Cardiac septum (tissue), 1 donor: ENCODE results near the gene ASAP2. TPM values are rescaled to one million over a fixed set of nuclear protein-coding genes. Genes with fewer than 3 reads are reported as not detected.

ENCODE experiments used
- DNase-seq: peaks from one replicate; pipeline ENCODE4 v3.0.0-alpha.2; 2020; ENCODE audit warnings: low spot score
- intact Hi-C: fragments of 100-400 bp; cut with DNase I; formaldehyde crosslinking; loops from one replicate; pipeline ENCODE4 v1.14.0; 2022
- total RNA-seq: library from RNA; stranded (reverse); fragmentation: NEBNext Ultra II Directional; extraction: Animal tissue kit (Norgen Biotek cat#: 25700); gene quantifications from one replicate; pipeline ENCODE4 v1.2.1, GENCODE V29; 2021
- donor health status: DM: no; HTN: no; CAD: no.

ASAP2 gene
- total RNA-seq, 1 donor from 2014 or later, result 11.8 TPM

DNA sequence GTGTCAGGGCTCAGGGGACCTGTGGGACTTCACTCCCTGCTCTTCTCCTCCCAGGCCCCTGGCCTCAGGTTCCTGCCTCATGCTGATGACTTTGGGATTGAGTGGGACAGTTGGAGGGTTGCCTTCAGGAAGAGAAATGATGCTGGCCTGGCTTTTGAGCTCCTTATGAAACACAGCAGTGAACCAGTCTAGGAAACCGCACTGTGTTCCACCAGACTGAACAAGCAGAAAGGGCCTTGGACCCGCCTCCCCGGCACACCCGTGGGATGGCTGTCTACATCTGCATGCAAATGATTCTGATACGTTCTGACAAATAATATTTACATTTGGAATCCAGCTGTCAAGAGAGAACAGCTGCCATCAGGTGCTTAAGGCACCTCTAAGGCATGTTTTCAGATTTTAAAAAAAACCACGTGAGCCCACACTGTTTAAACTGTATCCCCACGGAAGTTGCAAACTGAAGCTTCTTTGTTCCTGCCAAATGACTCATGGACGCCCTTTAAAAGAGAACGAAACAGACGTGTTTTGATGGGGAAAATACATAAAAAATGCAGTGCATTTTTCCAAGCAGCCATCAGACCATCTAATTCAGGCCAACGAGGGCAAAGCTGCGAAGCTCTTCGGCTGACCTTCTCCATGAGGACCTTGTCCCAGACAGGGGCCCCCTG is 27.6 kb upstream of the ASAP2 start:
- DNase-seq, result no peak

DNA sequence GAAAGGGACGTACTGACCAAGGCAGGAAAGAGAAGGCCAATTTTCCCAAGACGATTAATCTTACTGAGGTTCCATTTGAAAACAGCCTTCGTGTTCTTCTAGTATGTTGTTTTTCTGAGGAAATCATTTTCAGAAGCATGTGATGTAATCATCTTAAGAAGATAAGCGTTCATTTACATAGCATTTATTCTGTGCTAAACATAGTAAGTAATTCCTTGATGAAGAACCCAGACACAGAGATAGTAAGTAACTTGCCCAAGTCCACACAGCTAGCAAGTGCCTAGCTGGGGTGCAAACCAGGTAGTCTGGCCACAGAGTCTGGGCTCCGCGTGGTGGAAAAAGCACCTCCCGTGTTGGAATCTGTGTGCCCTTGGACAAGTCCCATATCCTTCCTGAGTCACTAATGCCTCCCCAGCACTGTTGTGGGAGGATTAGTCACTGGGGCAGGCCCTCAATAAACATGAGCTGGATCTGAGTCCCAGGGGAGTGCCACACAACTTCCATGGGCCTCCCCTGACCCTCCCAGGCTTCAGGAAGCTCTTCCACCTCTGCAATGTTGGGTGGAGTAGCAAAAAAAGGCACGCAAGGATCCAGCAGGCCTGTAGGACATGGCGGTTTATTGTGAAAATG is 26.9 kb upstream of the ASAP2 start:
- intact Hi-C loops, result no loop called here
- DNase-seq, result no peak

More for the DNA sequence above, 27.6 kb upstream of the ASAP2 start:
- intact Hi-C loops, result no loop called here

DNA sequence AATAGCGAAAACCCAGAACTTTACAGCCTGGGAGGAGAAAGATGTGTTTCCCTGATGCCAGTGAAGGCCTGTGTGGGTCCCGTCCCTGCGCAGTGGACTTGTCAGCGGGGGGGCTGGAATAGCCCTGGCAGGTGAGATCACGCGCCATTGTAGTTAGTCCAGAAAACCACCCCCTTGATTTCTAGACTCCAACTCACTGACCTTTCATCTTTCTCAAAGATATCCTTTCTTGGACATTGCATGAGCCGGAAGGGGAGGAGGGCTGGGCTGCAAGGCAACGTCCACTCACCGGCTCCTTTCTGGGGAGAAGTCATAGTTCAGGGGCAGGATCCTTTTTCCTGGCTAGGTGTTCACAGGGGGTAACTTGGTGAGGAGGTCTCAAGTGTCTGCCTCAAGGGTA is 22.3 kb upstream of the ASAP2 start:
- intact Hi-C loops, result no loop called here

DNA sequence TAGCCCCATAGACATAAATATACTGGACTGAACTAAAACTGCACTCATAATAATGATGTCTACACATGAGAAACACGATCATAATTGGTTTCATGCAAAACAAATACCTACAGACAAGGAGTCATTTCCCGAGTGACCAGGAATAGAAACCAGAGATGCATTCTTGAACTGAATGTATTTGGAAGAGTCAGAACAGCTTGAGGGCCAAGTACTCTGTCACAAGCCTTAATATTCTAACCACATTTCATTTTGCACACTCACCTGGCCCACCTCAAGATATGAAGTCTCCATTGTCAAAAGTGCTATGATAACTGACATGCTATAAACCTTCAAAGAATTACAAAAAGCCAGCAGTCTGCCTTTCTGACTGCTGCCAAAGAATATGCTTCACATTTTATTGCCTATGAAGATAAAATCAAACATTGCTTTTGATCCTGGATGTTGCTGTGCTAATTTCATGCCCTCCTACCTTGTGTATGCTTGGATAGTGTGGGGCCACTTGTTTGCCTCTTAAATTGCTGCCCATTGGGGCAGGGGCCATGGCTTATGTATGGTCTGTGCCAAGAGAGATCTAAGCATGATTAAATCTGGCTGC is 18.9 kb upstream of the ASAP2 start:
- DNase-seq, result no peak
- intact Hi-C loops, result no loop called here

More for the DNA sequence above, 22.3 kb upstream of the ASAP2 start:
- no peak for DNase-seq

DNA sequence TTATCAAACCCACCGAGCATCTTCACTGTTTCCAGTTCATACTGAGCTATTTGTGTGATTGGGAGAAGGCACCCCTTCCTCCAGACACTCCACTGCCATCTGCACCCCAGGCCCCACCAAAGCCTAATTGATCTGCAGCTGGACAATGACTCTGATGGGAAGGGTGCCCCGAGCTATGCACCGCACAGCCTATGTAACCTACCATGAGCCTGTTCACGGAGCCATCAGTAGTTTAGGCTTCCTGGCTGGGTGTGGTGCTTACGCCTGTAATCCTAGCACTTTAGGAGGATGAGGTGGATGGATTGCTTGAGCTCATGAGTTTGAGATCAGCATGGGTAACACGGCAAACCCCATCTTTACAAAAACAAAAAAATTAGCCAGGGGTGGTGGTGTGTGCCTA is 17.8 kb upstream of the ASAP2 start:
- no peak for DNase-seq
- intact Hi-C loops, result no loop called here

DNA sequence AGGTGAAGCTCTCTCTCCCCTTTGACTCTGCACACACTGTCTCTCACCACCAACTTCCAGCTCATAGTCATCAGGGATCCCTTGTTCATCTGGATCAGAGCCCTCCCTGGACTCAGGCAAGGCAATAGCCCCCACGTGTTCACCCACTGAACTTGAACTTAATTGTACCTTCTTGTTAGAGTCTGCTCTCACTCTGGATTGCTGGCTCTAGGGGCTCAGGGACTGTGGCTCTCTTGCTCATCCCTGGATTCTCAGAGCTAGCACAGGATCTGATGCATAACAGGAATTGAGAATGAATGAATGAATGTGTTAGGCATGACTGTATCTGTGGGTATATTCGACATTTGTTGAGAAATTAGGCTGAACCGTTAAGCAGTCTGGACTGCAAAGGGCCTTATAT is 16.7 kb upstream of the ASAP2 start:
- intact Hi-C loops, result no loop called here
- no peak for DNase-seq

DNA sequence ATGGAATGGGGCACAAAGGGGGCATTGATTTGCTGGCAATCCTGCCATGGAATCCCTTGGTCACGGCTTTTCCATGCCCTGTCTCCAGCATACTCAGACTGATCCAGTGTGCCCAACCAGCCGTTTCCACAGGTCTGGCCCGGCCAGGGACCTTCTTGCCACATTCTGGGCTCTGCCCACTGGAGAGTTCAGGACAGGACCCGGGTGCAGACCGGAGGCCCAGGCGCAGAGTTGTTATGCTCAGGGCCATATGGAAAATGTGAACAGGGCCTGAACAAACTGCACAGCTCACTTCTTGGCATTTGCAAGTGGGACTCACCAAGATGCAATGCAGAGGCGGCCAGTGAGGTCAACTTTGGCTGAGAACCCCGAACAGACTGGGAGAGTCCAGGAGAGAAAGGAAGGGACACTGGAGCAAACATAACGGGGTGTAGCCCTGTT is 15.6 kb upstream of the ASAP2 start:
- intact Hi-C loops, result no loop called here
- peak; percentile 83 for DNase-seq

DNA sequence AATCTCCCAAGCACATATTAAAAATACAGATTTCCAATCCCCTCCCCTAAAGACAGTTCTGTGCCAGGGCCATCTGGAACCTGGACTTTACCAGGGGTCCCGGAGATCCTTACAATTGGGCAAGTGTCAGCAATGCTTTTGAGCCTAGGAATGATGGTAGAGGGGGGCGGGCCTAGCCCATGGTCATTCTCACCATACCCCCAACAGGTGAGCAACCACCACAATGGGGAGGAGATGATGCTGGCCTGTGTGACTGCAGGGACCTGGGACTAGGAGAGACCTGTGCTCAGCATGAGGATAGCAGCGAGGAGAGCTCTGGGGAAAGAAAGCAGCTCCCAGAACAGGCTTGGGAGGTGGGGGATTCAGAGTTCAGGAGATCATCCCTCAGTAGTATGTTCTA is 13.9 kb upstream of the ASAP2 start:
- no peak for DNase-seq
- intact Hi-C loops, result no loop called here

DNA sequence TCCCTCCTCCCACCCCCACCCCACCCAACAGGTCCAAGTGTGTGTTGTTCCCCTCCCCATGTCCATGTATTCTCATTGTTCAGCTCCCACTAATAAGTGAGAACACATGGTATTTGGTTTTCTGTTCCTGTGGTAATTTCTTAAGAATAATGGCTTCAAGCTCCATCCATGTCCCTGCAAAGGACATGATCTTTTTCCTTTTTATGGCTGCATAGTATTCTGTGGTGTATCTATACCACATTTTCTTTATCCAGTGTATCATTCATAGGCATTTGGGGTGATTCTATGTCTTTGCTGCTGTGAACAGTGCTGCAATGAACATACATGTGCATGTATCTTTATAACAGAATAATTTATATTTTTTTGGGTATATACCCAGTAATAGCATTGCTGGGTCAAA is 12.3 kb upstream of the ASAP2 start:
- intact Hi-C loops, result no loop called here
- DNase-seq, result no peak

DNA sequence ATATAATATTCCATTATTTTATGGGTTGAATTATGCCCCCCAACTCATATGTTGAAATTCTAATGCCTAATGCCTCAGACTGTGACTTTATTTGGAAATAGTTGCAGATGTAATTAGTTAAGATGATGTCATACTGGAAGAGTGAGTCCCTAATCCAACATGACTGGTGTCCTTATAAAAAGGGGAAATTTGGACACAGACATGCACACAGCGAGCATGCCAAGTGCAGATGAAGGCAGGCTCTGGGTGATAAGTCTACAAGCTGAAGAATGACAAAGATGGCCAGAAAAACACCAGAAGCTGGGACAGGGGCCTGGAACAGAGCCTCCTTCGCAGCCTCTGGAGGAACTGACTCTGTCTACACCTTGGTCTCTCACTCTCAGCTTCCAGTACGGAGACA is 10.0 kb upstream of the ASAP2 start:
- intact Hi-C loops, result no loop called here

DNA sequence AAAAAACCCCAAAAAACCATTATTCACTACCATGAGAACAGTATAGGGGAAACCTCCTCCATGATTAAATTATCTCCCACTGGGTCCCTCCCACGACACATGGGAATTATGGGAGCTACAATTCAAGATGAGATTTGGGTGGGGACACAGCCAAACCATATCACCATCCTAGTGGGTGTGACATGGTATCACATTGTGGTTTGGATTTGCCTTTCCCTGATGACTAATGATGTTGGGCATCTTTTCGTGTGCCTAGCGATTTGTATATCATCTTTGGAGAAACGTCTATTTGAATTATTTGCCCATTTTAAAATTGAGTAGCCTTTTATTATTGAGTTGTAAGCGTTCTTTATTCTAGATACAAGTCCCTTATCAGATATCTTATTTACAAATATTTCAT is 8.7 kb upstream of the ASAP2 start:
- intact Hi-C loops, result no loop called here
- no peak for DNase-seq

More for the DNA sequence above, 10.0 kb upstream of the ASAP2 start:
- DNase-seq, result no peak

DNA sequence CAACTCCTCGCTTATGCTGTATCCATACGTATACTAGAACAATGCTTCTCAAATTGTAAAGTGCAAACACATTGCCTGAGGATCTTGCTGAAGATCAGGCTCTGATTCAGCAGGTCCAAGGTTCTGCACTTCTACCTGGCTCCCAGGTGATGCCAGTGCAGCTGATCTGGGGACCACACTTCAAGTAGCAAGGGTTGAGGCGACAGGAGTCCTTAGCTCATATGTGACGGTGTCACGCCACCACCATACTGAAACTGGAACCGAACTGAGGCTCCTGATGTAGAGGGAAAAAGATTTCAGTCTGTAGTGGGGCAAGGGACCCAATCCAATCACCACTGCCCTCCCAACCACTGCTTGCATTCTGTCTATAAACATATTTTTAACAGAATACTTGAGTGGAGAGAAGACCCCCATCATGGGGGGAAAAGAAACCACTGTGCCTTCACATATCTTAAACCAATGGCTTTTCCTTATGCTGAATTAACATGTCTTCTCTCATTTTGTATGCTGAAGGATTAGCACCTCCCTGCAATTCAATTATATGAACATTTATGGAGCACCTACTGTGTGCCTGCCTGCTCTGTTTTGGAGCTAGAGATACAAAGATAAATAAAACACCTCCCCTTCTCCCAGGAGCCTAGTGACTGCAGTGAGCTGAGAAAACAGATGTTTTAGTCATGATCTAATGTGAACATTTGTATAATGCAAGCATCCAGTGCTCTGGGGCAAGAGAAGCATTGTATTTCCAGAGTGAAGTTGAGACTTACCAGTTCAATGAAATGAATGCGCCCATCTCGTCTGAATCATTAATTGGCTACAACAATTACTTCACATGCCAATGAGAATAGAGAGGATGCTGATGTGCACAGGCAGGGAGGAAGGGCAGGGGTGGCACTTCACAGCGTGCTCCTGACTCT is 6.6 kb upstream of the ASAP2 start:
- DNase-seq, result no peak
- intact Hi-C loops, result no loop called here

DNA sequence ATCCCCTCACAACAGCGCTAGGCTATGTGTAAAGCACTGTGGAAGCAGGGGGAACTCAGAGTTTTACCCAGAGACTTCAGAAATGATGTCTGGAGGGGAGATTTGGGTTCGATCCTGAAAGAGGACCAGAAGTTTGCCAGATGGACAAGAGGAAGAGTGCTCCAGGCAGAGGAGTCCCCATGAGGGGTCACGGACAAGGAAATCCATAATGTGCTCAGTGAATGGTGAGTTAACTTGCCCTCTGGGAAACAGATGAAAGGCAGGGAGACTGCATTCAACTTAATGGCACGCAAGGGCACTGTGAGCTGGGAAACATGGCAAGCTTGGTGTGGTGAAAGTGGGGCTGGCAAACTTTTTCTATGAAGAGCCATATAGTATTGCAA is 6.0 kb upstream of the ASAP2 start:
- no peak for DNase-seq
- intact Hi-C loops, result no loop called here

DNA sequence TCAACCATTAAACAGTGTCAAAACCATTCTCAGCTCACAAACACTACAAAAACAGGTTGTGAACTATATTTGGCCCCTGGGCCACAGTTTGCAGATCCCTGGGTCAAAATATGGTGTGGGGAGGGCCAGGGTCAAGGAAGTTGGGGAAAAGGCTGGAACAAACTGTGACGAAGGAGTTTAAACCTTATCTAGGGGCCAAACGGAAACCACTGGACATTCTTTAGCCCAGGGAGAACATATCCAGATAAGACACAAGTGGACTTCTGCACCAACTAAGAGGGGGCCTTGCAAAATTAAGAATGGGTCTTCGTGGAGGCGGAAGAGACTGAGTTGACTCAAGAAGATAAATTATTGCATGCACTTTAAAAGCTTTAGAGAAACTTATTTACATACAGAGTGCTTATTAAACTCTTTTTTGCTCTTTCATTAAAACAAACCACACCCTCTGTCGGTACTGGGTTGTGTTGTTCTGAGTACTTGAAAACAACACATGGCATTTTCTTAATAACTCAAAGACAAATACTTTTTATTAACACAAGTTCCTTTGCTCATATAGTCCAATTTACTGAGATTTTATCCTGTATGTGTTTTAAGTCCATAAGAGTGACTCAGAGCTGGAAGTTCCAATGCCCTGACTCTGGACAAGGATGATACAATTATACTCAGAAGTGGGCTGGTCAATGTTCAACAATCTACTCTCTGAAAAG is 5.3 kb upstream of the ASAP2 start:
- no peak for DNase-seq
- intact Hi-C loops, result no loop called here

DNA sequence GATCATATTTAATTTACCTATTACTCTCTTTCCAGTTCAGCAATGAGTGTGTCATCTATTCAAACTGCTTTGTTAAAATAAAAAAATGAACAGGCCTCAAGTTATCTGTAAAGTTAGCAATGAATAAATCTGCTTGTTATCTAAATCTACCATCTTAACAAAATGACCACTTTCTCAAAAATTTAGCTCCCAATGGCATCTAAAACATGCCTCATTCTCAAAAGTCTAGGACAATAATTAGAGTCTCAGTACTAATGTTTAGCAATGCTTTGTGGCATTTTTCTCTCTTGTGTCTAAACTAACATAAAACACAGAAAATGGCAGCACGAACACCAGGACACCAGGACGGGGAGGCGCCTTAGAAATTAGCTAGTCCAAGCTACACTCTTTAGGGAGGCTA is 3.6 kb upstream of the ASAP2 start:
- DNase-seq, result no peak
- intact Hi-C loops, result no loop called here

DNA sequence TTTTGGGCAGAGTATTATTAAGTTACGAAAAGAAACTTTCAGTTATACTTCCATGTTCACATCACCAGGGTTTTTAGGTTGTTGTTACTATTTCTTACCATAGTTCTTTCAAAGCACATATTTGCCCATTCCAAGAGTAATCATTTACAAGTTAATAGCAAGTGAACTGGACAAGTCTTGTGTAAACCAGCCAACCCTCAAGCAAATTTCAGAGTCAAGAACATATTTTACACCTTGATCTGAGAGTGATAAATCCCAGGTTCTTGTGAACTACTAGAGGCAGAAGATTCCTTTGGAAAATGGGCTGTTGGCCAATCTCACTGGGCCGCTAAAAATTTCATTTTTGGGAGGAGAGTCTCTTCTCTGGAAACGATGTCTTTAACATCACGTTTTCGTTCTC is 2.7 kb upstream of the ASAP2 start:
- DNase-seq, result no peak
- intact Hi-C loops, result no loop called here

DNA sequence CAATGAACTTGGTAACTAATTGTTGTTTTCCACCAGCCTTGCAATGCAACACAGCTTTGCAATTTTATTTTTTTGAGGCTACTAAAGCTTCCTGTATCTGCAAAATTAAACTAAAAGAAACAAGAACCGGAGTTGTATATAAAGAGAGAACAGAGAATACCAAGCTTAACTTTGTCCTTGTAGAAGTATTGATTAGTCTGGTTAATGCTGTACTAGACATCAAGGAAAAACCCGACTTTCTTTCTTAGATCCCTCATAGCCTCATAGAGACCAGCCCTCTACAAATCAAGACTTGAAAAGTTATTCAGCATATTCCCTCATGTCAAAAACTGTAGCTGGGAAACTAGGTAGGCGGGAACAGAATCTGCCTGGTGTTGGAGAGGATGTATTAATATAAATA is 1.7 kb upstream of the ASAP2 start:
- intact Hi-C loops, result loop anchor here (5.0 kb wide), 4 partner anchors 57 to 217 kb away; partner anchors contain the start of genes CPSF3 and ITGB1BP1

DNA sequence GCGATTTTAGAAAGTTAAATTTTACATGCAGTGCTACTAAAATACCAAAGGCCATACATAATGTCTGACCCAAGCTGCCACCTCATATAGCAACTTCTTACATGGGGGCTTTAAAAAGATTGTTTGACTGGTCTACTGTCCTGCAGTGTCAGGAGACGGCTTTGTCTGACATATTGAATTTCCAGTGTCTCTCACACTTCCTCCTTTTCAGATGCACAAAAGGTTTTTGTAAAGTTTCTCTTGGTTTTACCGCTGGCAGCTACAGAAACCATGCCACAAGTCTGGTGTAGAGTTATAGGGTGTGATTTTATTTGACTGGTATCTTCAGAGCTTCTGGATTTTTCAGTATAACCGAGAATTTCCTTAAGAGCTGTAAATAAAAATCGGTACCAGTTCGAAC is 1.1 kb upstream of the ASAP2 start:
- intact Hi-C loops, result loop anchor here (5.0 kb wide), 4 partner anchors 57 to 217 kb away; partner anchors contain the start of genes CPSF3 and ITGB1BP1
- no peak for DNase-seq

More for the DNA sequence above, 1.7 kb upstream of the ASAP2 start:
- no peak for DNase-seq

DNA sequence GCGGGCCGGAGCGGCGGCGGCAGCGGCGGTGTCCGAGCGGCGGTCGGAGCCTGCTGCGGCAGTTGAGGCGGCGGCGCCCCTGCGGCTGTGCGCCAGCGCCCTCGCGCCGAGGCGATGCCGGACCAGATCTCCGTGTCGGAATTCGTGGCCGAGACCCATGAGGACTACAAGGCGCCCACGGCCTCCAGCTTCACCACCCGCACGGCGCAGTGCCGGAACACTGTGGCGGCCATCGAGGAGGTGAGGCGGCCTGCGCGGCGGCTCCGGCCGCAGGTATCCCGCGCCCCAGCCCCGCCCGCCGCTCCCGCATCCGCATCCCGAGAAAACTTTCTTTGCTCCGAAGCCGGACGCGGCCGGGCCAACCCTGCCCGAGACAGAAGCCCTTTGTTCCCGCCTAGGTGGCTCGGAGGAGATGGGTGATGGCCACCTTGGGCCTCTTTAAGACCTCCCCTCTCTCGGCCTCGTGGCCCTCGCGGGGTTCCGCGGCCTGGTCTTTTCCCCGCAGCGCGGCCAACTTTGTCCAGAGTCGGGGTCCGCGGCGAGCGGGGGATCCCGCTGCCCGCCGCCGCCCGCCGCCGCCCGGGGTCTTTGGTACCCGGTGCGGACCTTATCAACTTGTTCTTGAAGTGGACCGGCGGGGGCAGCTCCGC is 504 bp downstream of the ASAP2 start:
- intact Hi-C loops, result loop anchor here (5.0 kb wide), 4 partner anchors 55 to 215 kb away; partner anchors contain the start of genes CPSF3 and ITGB1BP1

More for the DNA sequence above, 504 bp downstream of the ASAP2 start:
- DNase-seq, result no peak
